Measurements from ENCODE around the gene SMR3B.

The SMR3B gene

DNA sequence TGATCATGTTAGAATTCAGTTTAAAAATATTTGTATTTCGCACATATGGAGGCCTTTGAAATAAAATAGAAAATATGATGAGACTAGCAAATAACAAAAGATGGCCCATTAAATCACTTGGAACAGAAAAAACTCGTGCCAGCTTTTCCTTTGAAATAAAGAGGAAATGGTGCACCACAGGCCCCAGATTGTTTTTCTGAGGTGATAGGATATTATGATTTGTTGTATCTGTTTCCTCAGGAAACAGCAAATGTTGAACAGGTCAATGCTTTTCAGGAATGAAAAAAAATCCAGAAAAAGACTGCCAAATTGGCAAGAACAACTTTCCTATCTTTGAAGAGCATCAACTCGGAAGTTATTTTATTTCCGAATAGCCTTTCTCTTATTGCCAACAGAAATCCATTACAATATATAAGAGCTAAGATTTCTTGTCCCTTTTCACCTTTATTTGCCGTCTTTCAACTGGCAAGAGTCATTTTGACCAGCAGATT is at the start of gene SMR3B:
SMR3B (plus strand) TSS at position 441 of the 491 bp plus-strand sequence. CDS start 1,380 bp downstream, outside the sequence.
- Histone ChIP-seq H3K27me3 (replicated peaks) (no peaks in the 10 kb centered on the region), H3K27ac (no peak within 1 kb of the TSS), H3K4me3 (ENCODE audit: low read depth, low read length) (no peak within 1 kb of the TSS), H3K36me3 (replicated peaks) (no peaks in the 10 kb centered on the region)
- no peak for DNase-seq
- in situ Hi-C loops (cut with HindIII; ENCODE audit: low pct_ligation_motif_present, low sequenced_read_pairs) = no loop called here
- TF ChIP-seq, protein P1, sequence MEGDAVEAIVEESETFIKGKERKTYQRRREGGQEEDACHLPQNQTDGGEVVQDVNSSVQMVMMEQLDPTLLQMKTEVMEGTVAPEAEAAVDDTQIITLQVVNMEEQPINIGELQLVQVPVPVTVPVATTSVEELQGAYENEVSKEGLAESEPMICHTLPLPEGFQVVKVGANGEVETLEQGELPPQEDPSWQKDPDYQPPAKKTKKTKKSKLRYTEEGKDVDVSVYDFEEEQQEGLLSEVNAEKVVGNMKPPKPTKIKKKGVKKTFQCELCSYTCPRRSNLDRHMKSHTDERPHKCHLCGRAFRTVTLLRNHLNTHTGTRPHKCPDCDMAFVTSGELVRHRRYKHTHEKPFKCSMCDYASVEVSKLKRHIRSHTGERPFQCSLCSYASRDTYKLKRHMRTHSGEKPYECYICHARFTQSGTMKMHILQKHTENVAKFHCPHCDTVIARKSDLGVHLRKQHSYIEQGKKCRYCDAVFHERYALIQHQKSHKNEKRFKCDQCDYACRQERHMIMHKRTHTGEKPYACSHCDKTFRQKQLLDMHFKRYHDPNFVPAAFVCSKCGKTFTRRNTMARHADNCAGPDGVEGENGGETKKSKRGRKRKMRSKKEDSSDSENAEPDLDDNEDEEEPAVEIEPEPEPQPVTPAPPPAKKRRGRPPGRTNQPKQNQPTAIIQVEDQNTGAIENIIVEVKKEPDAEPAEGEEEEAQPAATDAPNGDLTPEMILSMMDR (IDR thresholded peaks at IDR 0.05; ENCODE audit: low read depth, low read length, missing control alignments) = no peak

DNA sequence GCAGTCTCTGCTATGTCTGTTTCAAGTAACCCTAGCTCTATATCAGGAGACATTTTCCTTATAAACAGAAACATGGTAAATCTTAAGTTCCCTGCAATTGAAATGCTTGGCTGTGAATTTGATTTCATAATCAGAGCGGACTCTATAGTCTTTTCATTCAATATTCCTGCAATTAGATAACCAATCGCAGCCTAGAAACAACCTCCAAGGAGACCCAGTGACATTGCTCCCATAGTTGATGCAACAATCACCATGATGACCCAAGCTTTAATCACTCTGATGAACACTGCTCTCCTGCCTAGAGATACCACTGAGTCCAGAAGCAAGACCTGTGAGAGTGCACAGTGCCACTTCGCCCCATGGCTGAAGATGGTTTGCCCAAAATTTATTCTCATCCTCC is 48.2 kb upstream of the SMR3B start, which contains the start of gene CABS1:
CABS1 (plus strand) TSS at position 301 of the 400 bp plus-strand sequence; CDS start at position 360, 59 bp downstream.
- in situ Hi-C loops (cut with HindIII; ENCODE audit: low pct_ligation_motif_present, low sequenced_read_pairs) = no loop called here
- no peak for DNase-seq
- no peaks in the 10 kb centered on the region for H3K36me3 ChIP-seq (replicated peaks)
- no peak within 1 kb of the TSS for H3K27ac ChIP-seq
- no peak within 1 kb of the TSS for H3K4me3 ChIP-seq (ENCODE audit: low read depth, low read length)
- no peaks in the 10 kb centered on the region for H3K27me3 ChIP-seq (replicated peaks)
- TF ChIP-seq, protein P1 (IDR thresholded peaks at IDR 0.05; ENCODE audit: low read depth, low read length, missing control alignments) = no peak

DNA sequence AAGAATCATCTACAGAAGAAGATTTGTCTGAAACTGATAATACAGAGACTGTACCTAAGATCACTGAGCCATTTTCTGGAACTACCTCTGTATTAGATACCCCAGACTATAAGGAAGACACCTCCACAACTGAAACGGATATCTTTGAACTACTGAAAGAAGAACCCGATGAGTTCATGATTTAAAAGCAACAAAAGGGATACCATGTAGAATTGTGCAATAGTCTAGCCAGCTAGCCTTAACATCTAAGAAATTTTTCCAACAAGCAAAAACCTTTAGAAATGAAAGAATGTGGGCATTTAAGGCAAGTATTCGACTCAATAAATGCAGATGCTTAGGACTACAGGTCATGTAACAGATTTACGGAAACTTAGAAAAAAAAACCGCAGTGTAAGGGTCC is 46.9 kb upstream of the SMR3B start:
- TF ChIP-seq, protein P1 (IDR thresholded peaks at IDR 0.05; ENCODE audit: low read depth, low read length, missing control alignments) = no peak
- no peaks in the 10 kb centered on the region for H3K36me3 ChIP-seq (replicated peaks)
- DNase-seq = no peak
- no peak overlapping the region for H3K27ac ChIP-seq
- H3K4me3 ChIP-seq (ENCODE audit: low read depth, low read length) = no peak overlapping the region
- no peaks in the 10 kb centered on the region for H3K27me3 ChIP-seq (replicated peaks)
- in situ Hi-C loops (cut with HindIII; ENCODE audit: low pct_ligation_motif_present, low sequenced_read_pairs) = no loop called here

DNA sequence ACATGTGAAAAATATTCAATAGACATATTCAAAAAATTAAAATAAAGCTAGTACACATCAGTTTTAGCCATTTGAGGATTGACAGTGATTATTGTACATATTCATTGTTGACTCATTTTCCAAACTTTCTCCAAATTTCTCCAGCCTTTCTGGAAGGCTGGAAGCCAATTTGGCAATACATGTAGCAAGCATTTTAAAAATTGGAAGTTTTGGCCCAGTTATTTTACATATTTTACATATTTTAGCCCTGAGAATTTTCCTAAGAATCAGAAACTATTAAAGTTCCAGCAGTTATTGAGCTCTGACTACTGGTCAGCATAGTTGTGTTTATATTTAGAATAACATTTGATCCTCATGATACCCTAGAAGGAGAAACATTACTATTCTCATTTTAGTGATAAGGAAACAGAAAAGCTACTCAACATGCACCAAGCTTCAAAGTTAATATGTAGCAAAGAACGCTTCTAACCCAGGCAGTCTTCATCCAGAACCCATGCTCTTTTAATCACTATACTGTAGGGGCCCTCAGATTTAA is 45.0 kb upstream of the SMR3B start:
- Histone ChIP-seq H3K27ac (no peak overlapping the region), H3K36me3 (replicated peaks) (no peaks in the 10 kb centered on the region), H3K27me3 (replicated peaks) (no peaks in the 10 kb centered on the region), H3K4me3 (ENCODE audit: low read depth, low read length) (no peak overlapping the region)
- no peak for DNase-seq
- in situ Hi-C loops (cut with HindIII; ENCODE audit: low pct_ligation_motif_present, low sequenced_read_pairs) = no loop called here
- TF ChIP-seq, protein P1 (IDR thresholded peaks at IDR 0.05; ENCODE audit: low read depth, low read length, missing control alignments) = no peak

DNA sequence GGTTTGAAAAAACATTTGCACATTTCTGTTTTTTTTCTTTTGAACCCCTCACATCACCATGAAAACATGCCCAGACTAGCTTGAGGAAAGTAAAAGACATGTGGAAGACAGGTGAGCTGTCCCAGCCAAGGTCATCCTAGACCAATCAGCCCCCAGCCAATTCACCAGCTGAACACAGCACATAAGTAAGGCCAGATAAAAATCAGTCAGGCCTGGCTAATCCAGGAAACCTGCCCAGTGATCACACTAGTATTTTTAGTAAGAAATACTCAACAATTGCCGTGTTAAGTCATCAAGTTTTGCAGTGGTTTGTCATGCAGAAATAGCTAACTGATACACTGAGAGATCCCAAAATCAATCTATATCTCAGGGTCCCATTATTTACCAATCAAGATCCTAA is 26.7 kb upstream of the SMR3B start:
- Histone ChIP-seq H3K27ac (no peak overlapping the region), H3K36me3 (replicated peaks) (no peaks in the 10 kb centered on the region), H3K4me3 (ENCODE audit: low read depth, low read length) (no peak overlapping the region), H3K27me3 (replicated peaks) (no peaks in the 10 kb centered on the region)
- TF ChIP-seq, protein P1 (IDR thresholded peaks at IDR 0.05; ENCODE audit: low read depth, low read length, missing control alignments) = no peak
- no peak for DNase-seq
- in situ Hi-C loops (cut with HindIII; ENCODE audit: low pct_ligation_motif_present, low sequenced_read_pairs) = no loop called here
